GM21423 (cell line): ENCODE results near the gene CITED4.

Experiments used
- ATAC-seq: cut with Tn5 transposase; IDR thresholded peaks from one replicate; pipeline ENCODE4 v1.9.1; 2021; ENCODE audit warnings: mild to moderate bottlenecking, moderate library complexity; ENCODE audit not compliant: unreplicated experiment

Gene CITED4

GRCh38 chr1:40886318-40887011 is 24.3 kb upstream of the CITED4 start:
- ATAC-seq: no peak

GRCh38 chr1:40884055-40884795 is 22.1 kb upstream of the CITED4 start:
- ATAC-seq: no peak

GRCh38 chr1:40880813-40881549 is 18.8 kb upstream of the CITED4 start:
- no peak for ATAC-seq

- no peak for ATAC-seq
Measured at GRCh38 chr1:40879482-40880175, 17.5 kb upstream of the CITED4 start.

GRCh38 chr1:40878906-40879305 is 16.7 kb upstream of the CITED4 start:
- no peak for ATAC-seq

- ATAC-seq: no peak
Measured at GRCh38 chr1:40877698-40878097, 15.5 kb upstream of the CITED4 start.

- no peak for ATAC-seq
Measured at GRCh38 chr1:40876891-40877290, 14.7 kb upstream of the CITED4 start.

- no peak for ATAC-seq
Measured at GRCh38 chr1:40876436-40876761, 14.2 kb upstream of the CITED4 start.

- no peak for ATAC-seq
Measured at GRCh38 chr1:40873863-40874472, 11.8 kb upstream of the CITED4 start.

GRCh38 chr1:40872276-40872675 is 10.1 kb upstream of the CITED4 start:
- no peak for ATAC-seq

- no peak for ATAC-seq
Measured at GRCh38 chr1:40870135-40870728, 8.1 kb upstream of the CITED4 start.

- ATAC-seq: no peak
Measured at GRCh38 chr1:40868051-40868723, 6.0 kb upstream of the CITED4 start.

GRCh38 chr1:40861224-40862003 is 749 bp downstream of the CITED4 start:
- no peak for ATAC-seq

GRCh38 chr1:40860706-40861223 is 1.4 kb downstream of the CITED4 start:
- no peak for ATAC-seq

- no peak for ATAC-seq
Measured at GRCh38 chr1:40858856-40859416, 3.2 kb downstream of the CITED4 start.

- no peak for ATAC-seq
Measured at GRCh38 chr1:40857737-40858136, 4.4 kb downstream of the CITED4 start.

GRCh38 chr1:40856656-40857302 is 5.4 kb downstream of the CITED4 start:
- ATAC-seq: no peak

- ATAC-seq: no peak
Measured at GRCh38 chr1:40856116-40856515, 6.0 kb downstream of the CITED4 start.
